ENCODE data around the gene SLC17A6. TPM values are rescaled to one million over a fixed set of nuclear protein-coding genes. Genes with fewer than 3 reads are reported as not detected.

Gene SLC17A6
- polyA plus RNA-seq, 1 experiment, result not detected

DNA sequence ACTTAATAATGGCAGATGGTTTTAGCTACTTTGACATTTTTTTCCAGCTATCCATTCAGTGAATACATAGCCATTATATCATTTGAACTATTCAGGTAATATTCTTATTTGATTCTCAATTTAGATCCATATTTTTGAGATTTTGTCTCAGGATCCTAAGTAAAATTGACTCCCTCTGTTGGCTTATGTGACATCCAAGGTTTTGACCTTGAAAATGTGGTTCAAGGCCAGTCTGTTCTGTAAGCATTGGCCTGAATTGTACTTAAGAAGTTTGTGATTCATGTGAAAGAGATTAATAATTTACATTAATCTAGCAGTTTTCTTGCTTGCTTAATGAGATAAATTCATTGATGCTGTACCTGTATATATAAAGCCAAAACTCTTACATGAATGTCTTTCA, 1.6 kb upstream of the SLC17A6 start:
- POLR2A ChIA-PET, result no interaction called here
- Histone ChIP-seq H3K4me3 (ENCODE audit: low read depth, low read length) (no peak overlapping the region), H3K27ac (ENCODE audit: low read depth, low read length) (no peak overlapping the region), H3K9me3 (ENCODE audit: control insufficient read depth, insufficient read depth, low read length) (peaks cover 5% of the 10 kb centered on the region; the same call in 1 of the 2 replicates), H3K27me3 (ENCODE audit: control insufficient read depth, insufficient read depth, low read length) (peaks cover 34% of the 10 kb centered on the region)
- no peak for DNase-seq (ENCODE audit: low read depth, low spot score)
- CTCF ChIA-PET, result interaction anchor here (1.0 to 2.4 kb wide), 5 partner anchors 32 to 493 kb away, joined by 3 to 24 read pairs (median 3); partner anchors contain the start of gene SVIP
- TF ChIP-seq, protein P1, sequence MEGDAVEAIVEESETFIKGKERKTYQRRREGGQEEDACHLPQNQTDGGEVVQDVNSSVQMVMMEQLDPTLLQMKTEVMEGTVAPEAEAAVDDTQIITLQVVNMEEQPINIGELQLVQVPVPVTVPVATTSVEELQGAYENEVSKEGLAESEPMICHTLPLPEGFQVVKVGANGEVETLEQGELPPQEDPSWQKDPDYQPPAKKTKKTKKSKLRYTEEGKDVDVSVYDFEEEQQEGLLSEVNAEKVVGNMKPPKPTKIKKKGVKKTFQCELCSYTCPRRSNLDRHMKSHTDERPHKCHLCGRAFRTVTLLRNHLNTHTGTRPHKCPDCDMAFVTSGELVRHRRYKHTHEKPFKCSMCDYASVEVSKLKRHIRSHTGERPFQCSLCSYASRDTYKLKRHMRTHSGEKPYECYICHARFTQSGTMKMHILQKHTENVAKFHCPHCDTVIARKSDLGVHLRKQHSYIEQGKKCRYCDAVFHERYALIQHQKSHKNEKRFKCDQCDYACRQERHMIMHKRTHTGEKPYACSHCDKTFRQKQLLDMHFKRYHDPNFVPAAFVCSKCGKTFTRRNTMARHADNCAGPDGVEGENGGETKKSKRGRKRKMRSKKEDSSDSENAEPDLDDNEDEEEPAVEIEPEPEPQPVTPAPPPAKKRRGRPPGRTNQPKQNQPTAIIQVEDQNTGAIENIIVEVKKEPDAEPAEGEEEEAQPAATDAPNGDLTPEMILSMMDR (IDR thresholded peaks at IDR 0.05; ENCODE audit: low read depth, low read length), result no peak

DNA sequence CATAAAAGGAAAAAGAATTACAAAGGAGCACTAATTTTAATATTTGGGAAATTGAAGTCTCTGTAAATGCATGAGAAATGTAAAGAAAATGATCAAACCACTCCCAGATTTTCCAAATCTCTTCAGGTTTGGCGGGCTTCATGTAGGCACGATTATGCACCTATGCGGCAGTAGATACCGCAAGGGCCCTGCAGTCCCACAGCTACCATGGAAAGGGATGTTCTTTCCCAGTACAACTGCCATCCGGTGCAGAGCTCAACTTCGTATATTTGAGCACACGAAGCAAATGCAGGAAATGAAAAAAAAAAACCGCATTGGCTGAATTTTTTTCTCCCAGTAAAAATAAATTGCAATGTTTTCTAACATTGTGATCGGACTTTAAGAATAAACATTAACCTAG, 1.4 kb downstream of the SLC17A6 start:
- POLR2A ChIA-PET, result no interaction called here
- Histone ChIP-seq H3K9me3 (ENCODE audit: control insufficient read depth, insufficient read depth, low read length) (peaks cover 6% of the 10 kb centered on the region; the same call in 1 of the 2 replicates), H3K27me3 (ENCODE audit: control insufficient read depth, insufficient read depth, low read length) (peaks cover 55% of the 10 kb centered on the region), H3K4me3 (ENCODE audit: low read depth, low read length) (no peak overlapping the region), H3K27ac (ENCODE audit: low read depth, low read length) (no peak overlapping the region)
- CTCF ChIA-PET, result interaction anchor here (0.6 kb wide), 1 partner anchor 465 kb away, joined by 3 read pairs; no protein-coding TSS in a partner anchor
- TF ChIP-seq, protein P1 (IDR thresholded peaks at IDR 0.05; ENCODE audit: low read depth, low read length), result no peak
- DNase-seq (ENCODE audit: low read depth, low spot score), result no peak

DNA sequence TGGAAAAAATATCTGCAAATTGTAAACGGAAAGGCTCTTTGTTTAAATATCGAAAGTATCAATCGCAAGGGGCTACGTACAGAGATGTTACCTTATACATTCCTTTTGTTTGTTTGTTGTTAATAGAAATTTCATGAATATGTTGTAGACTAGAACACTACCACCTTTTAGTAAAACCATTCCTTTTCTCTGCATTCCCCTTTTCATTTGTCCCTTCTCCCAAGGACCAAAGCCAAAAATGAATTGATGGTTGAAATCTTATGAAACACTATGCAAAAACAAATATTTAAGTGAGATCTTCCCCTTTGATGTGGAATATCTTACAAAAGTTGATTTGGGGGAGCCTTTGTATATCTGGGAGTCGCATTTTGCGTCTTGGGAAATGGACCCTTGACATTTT, 2.1 kb downstream of the SLC17A6 start:
- ChIA-PET POLR2A (no interaction called here), CTCF (no interaction called here)
- TF ChIP-seq, protein P1 (IDR thresholded peaks at IDR 0.05; ENCODE audit: low read depth, low read length), result no peak
- H3K4me3 ChIP-seq (ENCODE audit: low read depth, low read length), result no peak overlapping the region
- peaks cover 55% of the 10 kb centered on the region for H3K27me3 ChIP-seq (ENCODE audit: control insufficient read depth, insufficient read depth, low read length)
- no peak overlapping the region for H3K27ac ChIP-seq (ENCODE audit: low read depth, low read length)
- DNase-seq (ENCODE audit: low read depth, low spot score), result no peak
- H3K9me3 ChIP-seq (ENCODE audit: control insufficient read depth, insufficient read depth, low read length), result peaks cover 6% of the 10 kb centered on the region; the same call in 1 of the 2 replicates

DNA sequence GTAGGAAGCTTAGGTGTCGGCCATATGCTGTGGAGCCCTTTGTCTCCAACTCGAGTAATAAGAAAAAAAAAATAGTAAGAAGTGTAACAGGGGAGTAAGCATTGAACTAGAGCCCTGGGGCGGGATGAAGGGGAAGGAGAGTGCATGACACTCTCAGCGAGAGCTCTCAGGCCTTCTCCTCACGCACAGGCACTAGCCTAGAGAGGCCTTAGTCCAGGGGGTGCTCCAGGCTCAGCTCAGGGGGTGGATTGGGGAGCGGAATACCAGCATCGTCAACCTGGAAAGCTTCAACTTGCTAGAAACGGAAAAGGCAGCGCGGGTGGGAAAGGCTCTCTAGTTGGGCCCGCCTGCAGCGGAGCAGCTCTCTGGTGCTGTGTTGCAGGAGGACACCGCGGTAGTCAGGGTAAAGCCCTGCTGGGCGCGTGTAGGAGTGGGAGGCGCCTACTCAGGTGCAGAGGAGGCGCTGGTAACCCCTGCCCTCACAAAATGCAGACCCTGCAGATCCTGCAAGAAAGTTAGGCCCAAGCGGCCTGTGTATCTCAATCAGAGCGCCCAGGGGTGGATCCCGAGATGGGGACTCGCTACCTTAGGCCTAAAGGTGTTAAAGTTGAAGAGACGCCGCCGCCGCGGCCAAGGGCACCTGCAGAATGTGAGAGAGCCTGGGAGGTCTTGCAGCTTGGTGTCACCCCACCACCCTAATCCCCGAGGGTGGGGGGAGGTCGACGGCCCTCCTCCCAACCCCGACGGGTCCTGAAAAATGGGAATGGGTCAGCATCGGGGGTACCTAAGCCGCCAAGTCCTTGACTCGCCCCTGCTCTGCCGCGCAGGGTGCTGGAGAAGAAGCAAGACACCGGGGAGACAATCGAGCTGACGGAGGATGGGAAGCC, 2.8 kb downstream of the SLC17A6 start:
- ChIA-PET POLR2A (no interaction called here), CTCF (no interaction called here)
- TF ChIP-seq, protein P1 (IDR thresholded peaks at IDR 0.05; ENCODE audit: low read depth, low read length), result no peak
- DNase-seq (ENCODE audit: low read depth, low spot score), result no peak
- Histone ChIP-seq H3K27ac (ENCODE audit: low read depth, low read length) (no peak overlapping the region), H3K27me3 (ENCODE audit: control insufficient read depth, insufficient read depth, low read length) (peaks cover 55% of the 10 kb centered on the region), H3K9me3 (ENCODE audit: control insufficient read depth, insufficient read depth, low read length) (peaks cover 6% of the 10 kb centered on the region; the same call in 1 of the 2 replicates), H3K4me3 (ENCODE audit: low read depth, low read length) (no peak overlapping the region)

DNA sequence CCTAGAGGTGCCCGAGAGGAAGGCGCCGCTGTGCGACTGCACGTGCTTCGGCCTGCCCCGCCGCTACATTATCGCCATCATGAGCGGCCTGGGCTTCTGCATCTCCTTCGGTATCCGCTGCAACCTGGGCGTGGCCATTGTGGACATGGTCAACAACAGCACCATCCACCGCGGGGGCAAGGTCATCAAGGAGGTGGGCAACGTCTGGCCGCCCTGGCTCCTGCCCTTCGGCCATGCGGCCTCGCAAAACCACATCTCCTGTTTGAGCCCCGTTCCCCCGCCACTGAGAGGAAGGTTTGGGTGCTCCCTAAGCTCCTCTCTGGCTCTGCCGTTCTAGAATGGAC, 3.4 kb downstream of the SLC17A6 start:
- Histone ChIP-seq H3K9me3 (ENCODE audit: control insufficient read depth, insufficient read depth, low read length) (peaks cover 6% of the 10 kb centered on the region; the same call in 1 of the 2 replicates), H3K27ac (ENCODE audit: low read depth, low read length) (no peak overlapping the region), H3K27me3 (ENCODE audit: control insufficient read depth, insufficient read depth, low read length) (peaks cover 55% of the 10 kb centered on the region), H3K4me3 (ENCODE audit: low read depth, low read length) (no peak overlapping the region)
- CTCF ChIA-PET, result no interaction called here
- POLR2A ChIA-PET, result no interaction called here
- TF ChIP-seq, protein P1 (IDR thresholded peaks at IDR 0.05; ENCODE audit: low read depth, low read length), result no peak
- no peak for DNase-seq (ENCODE audit: low read depth, low spot score)

All from AG04450 (cell line).